DOHH2 (cell line): ENCODE measurements around the gene SLX4IP.

Experiments used
- CTCF ChIP-seq: fragments of 200-600 bp; sonication (generic); IDR thresholded peaks from one replicate; pipeline ENCODE4 v1.5.1; 2014; ENCODE audit warnings: antibody characterized with exemption, mild to moderate bottlenecking, low read depth, low read length; ENCODE audit not compliant: poor library complexity, severe bottlenecking
- EZH2phosphoT487 ChIP-seq: fragments of 200-600 bp; sonication (generic); IDR thresholded peaks from 2 replicates; pipeline ENCODE4 v1.6.1; 2017; ENCODE audit warnings: borderline replicate concordance, mild to moderate bottlenecking, antibody characterized with exemption, low read length, moderate library complexity, mixed read lengths

- TF ChIP-seq CTCF (no peak), EZH2phosphoT487 (no peak)
Measured at GRCh38 chr20:10639737-10640556, 204.8 kb downstream of the SLX4IP start.
